Smooth muscle cell of bladder (primary cell): ENCODE measurements around the gene NUCKS1. TPM values are rescaled to one million over a fixed set of nuclear protein-coding genes. Genes with fewer than 3 reads are reported as not detected.

Experiments
- total RNA-seq: library from RNA; depleted of rRNA; stranded (reverse); fragments of >200 nt; gene quantifications from 2 replicates; pipeline ENCODE4 v1.2.3, GENCODE V29; 2014

NUCKS1 gene
- 89.7 and 94.8 TPM in 2 replicates for total RNA-seq

GRCh38 chr1:205750138-205751035 is at the start of gene NUCKS1:
NUCKS1 (minus strand) TSS chr1:205750182; CDS start chr1:205749973, 209 bp downstream.

GRCh38 chr1:205775015-205775716 is 25.2 kb upstream of the NUCKS1 start, which contains the start of gene RAB29:
RAB29 (minus strand) TSS chr1:205775482; CDS start chr1:205774956, 526 bp downstream.

GRCh38 chr1:205680073-205680851 is 69.7 kb downstream of the NUCKS1 start, which contains the start of gene SLC45A3:
SLC45A3 (minus strand) TSS chr1:205680509; CDS start chr1:205664656, 15,853 bp downstream.

Other genes starting within 250 kb of the NUCKS1 start
- under 0.01 and 0.55 TPM in 2 replicates for gene CDK18, start 245.5 kb downstream of the NUCKS1 start, total RNA-seq
- 6.5 and 7.6 TPM in 2 replicates for gene ELK4, start 118.2 kb downstream of the NUCKS1 start, total RNA-seq
- 1.7 and 2.1 TPM in 2 replicates for gene SLC45A3, start 69.7 kb downstream of the NUCKS1 start, total RNA-seq
- 20.5 and 22.4 TPM in 2 replicates for gene RAB29, start 25.3 kb upstream of the NUCKS1 start, total RNA-seq
- gene SLC41A1, start 63.0 kb upstream of the NUCKS1 start, total RNA-seq: 12.2 and 14.2 TPM in 2 replicates
- not detected in 2 replicates for gene PM20D1, start 100.0 kb upstream of the NUCKS1 start, total RNA-seq
- not detected in 2 replicates for gene SLC26A9, start 193.3 kb upstream of the NUCKS1 start, total RNA-seq